HEK293 (cell line): ENCODE data around the gene ALG11.

ENCODE experiments used
- CTCF ChIA-PET: fragments of 350-600 bp; formaldehyde crosslinking; extraction: SDS; loops from one replicate; lab custom pipeline; 2021; ENCODE audit warnings: antibody characterized with exemption; lab: Yijun Ruan, JAX
- POLR2A ChIA-PET: fragments of 300-600 bp; formaldehyde crosslinking; extraction: SDS; loops from one replicate; lab custom pipeline; 2020; ENCODE audit warnings: antibody characterized with exemption, inconsistent platforms; lab: Yijun Ruan, JAX
- H3K27ac ChIP-seq: fragments of 200-500 bp; sonication (Bioruptor generic); 2 replicates; pipeline ENCODE4 v1.5.1; 2014; ENCODE audit warnings: low read depth, low read length, control low read depth, inconsistent platforms; ENCODE audit errors: extremely low read depth
- H3K36me3 ChIP-seq, 2 experiments: fragments of 200-500 bp in 1 of 2; sonication (Bioruptor generic) in 1 of 2; 1 replicate in 1 of 2; 2 replicates in 1 of 2; pipeline ENCODE4 v1.5.1; 2014 to 2017; ENCODE audit warnings: inconsistent platforms in 2 of 2, low read length in 2 of 2; ENCODE audit not compliant: control insufficient read depth in 2 of 2, insufficient read depth in 1 of 2
- H3K4me1 ChIP-seq: fragments of 200-500 bp; sonication (Bioruptor generic); 2 replicates; pipeline ENCODE4 v1.5.1; 2014; ENCODE audit warnings: mild to moderate bottlenecking, low read length, inconsistent platforms; ENCODE audit not compliant: control insufficient read depth, insufficient read depth
- H3K4me3 ChIP-seq: 2 replicates; pipeline ENCODE4 v1.5.1; 2011; ENCODE audit warnings: low read depth, mild to moderate bottlenecking, control low read depth, low read length, moderate library complexity
- H3K9me3 ChIP-seq: fragments of 200-500 bp; sonication (Bioruptor generic); 2 replicates; pipeline ENCODE4 v1.5.1; 2014; ENCODE audit warnings: low read depth, low read length, inconsistent platforms; ENCODE audit not compliant: control insufficient read depth, insufficient read depth
- GLI2 ChIP-seq: fragments of 450-650 bp; formaldehyde crosslinking; IDR thresholded peaks from 2 replicates; pipeline ENCODE4; 2017; ENCODE audit warnings: missing biosample characterization, missing genetic modification characterization, low read depth, borderline replicate concordance
- HOXD13 ChIP-seq: sonication (generic); formaldehyde crosslinking; IDR thresholded peaks from 2 replicates; pipeline ENCODE4 v1.8.0; 2022; ENCODE audit warnings: missing genetic modification reagents, borderline replicate concordance
- SALL2 ChIP-seq: fragments of 450-650 bp; formaldehyde crosslinking; IDR thresholded peaks from 2 replicates; pipeline ENCODE4 v1.5.0; 2017; ENCODE audit warnings: missing biosample characterization, mild to moderate bottlenecking, missing genetic modification characterization, borderline replicate concordance
- SCRT2 ChIP-seq: fragments of 450-650 bp; formaldehyde crosslinking; IDR thresholded peaks from 2 replicates; pipeline ENCODE4 v1.5.1; 2016; ENCODE audit warnings: missing biosample characterization, missing genetic modification characterization
- SP7 ChIP-seq: fragments of 450-650 bp; formaldehyde crosslinking; IDR thresholded peaks from 2 replicates; pipeline ENCODE4 v1.5.1; 2016; ENCODE audit warnings: missing biosample characterization, missing genetic modification characterization
- ZBTB11 ChIP-seq: fragments of 450-650 bp; formaldehyde crosslinking; conservative IDR thresholded peaks from 2 replicates; pipeline ENCODE4 v1.5.1; 2016; ENCODE audit warnings: low read depth, missing biosample characterization, missing genetic modification characterization
- ZBTB21 ChIP-seq: fragments of 450-650 bp; formaldehyde crosslinking; IDR thresholded peaks from 2 replicates; pipeline ENCODE4 v1.5.1; 2017; ENCODE audit warnings: missing biosample characterization, missing genetic modification characterization
- ZBTB6 ChIP-seq: fragments of 450-650 bp; formaldehyde crosslinking; IDR thresholded peaks from 2 replicates; pipeline ENCODE4 v1.5.1; 2017; ENCODE audit warnings: missing biosample characterization, missing genetic modification characterization
- ZFHX2 ChIP-seq: fragments of 450-650 bp; formaldehyde crosslinking; conservative IDR thresholded peaks from 2 replicates; pipeline ENCODE4 v1.5.1; 2016; ENCODE audit warnings: missing biosample characterization, missing genetic modification characterization
- ZFP69B ChIP-seq: fragments of 450-650 bp; formaldehyde crosslinking; IDR thresholded peaks from 2 replicates; pipeline ENCODE4 v1.5.1; 2016; ENCODE audit warnings: missing biosample characterization, missing genetic modification characterization
- ZNF221 ChIP-seq: fragments of 450-650 bp; formaldehyde crosslinking; IDR thresholded peaks from 2 replicates; pipeline ENCODE4 v1.5.1; 2017; ENCODE audit warnings: missing biosample characterization, missing genetic modification characterization, borderline replicate concordance
- ZNF292 ChIP-seq: fragments of 450-650 bp; formaldehyde crosslinking; IDR thresholded peaks from 2 replicates; pipeline ENCODE4 v1.5.1; 2016; ENCODE audit warnings: low read depth, missing biosample characterization, missing genetic modification characterization, borderline replicate concordance
- ZNF529 ChIP-seq: fragments of 450-650 bp; formaldehyde crosslinking; IDR thresholded peaks from 2 replicates; pipeline ENCODE4 v1.5.1; 2017; ENCODE audit warnings: missing genetic modification characterization, missing biosample characterization; ENCODE audit not compliant: insufficient replicate concordance
- ZNF530 ChIP-seq: fragments of 450-650 bp; formaldehyde crosslinking; IDR thresholded peaks from 2 replicates; pipeline ENCODE4 v1.5.1; 2016; ENCODE audit warnings: low read depth, missing biosample characterization, missing genetic modification characterization
- ZNF555 ChIP-seq: fragments of 450-650 bp; formaldehyde crosslinking; conservative IDR thresholded peaks from 2 replicates; pipeline ENCODE4 v1.5.1; 2017; ENCODE audit warnings: missing biosample characterization, mild to moderate bottlenecking, missing genetic modification characterization, inconsistent platforms
- ZNF580 ChIP-seq: fragments of 450-650 bp; formaldehyde crosslinking; IDR thresholded peaks from 2 replicates; pipeline ENCODE4 v1.5.1; 2016; ENCODE audit warnings: missing biosample characterization, missing genetic modification characterization
- ZNF629 ChIP-seq: fragments of 450-650 bp; formaldehyde crosslinking; IDR thresholded peaks from 2 replicates; pipeline ENCODE4 v1.5.1; 2017; ENCODE audit warnings: missing biosample characterization, missing genetic modification characterization
- ZNF660 ChIP-seq: fragments of 450-650 bp; IDR thresholded peaks from 2 replicates; pipeline ENCODE4 v1.5.1; 2018; ENCODE audit warnings: missing biosample characterization, mild to moderate bottlenecking, missing genetic modification characterization
- ZNF692 ChIP-seq: fragments of 450-650 bp; formaldehyde crosslinking; IDR thresholded peaks from 2 replicates; pipeline ENCODE4 v1.5.1; 2016; ENCODE audit warnings: missing biosample characterization, missing genetic modification characterization
- ZNF701 ChIP-seq: fragments of 450-650 bp; formaldehyde crosslinking; IDR thresholded peaks from 2 replicates; pipeline ENCODE4 v1.5.1; 2016; ENCODE audit warnings: missing biosample characterization, missing genetic modification characterization
- ZNF76 ChIP-seq: fragments of 450-650 bp; formaldehyde crosslinking; IDR thresholded peaks from 2 replicates; pipeline ENCODE4; 2016; ENCODE audit warnings: low read depth, missing biosample characterization, missing genetic modification characterization, borderline replicate concordance
- ZNF777 ChIP-seq: fragments of 450-650 bp; formaldehyde crosslinking; IDR thresholded peaks from 2 replicates; pipeline ENCODE4 v1.5.1; 2017; ENCODE audit warnings: missing biosample characterization, missing genetic modification characterization, borderline replicate concordance
- ZNF837 ChIP-seq: fragments of 450-650 bp; formaldehyde crosslinking; IDR thresholded peaks from 2 replicates; pipeline ENCODE4 v1.5.1; 2016; ENCODE audit warnings: missing biosample characterization, missing genetic modification characterization

The ALG11 gene

GRCh38 chr13:51974482-51974881 is 37.7 kb upstream of the ALG11 start (continued):
- TF ChIP-seq ZNF692 (no peak), ZNF580 (no peak)
- TF ChIP-seq, all 188 proteins: peak for 0

- no peaks in the 10 kb centered on the region for H3K9me3 ChIP-seq
- H3K27ac ChIP-seq = no peak overlapping the region
- CTCF ChIA-PET = interaction anchor here (0.6 kb wide), 1 partner anchor 145 kb away, joined by 3 read pairs; no protein-coding TSS in a partner anchor
- H3K36me3 ChIP-seq = peaks cover 0 to 3% of the 10 kb centered on the region in 2 experiments; a peak in 1 of 3 replicates
- no peak overlapping the region for H3K4me3 ChIP-seq
- POLR2A ChIA-PET = no interaction called here
- TF ChIP-seq SCRT2 (tag by site-specific recombination) = peak; percentile 67
- no peak for TF ChIP-seq ZBTB11 (tag by site-specific recombination)
- no peak for TF ChIP-seq ZNF292 (tag by site-specific recombination)
- no peak for TF ChIP-seq ZNF76 (tag by site-specific recombination)
- TF ChIP-seq ZNF629 = 0 out of 2 replicates have a peak, but pooled peaks have one; percentile 24
- TF ChIP-seq ZBTB21 = peak; percentile 27; the same call in 1 of the 2 replicates
- peaks cover 6% of the 10 kb centered on the region; the same call in 1 of the 2 replicates for H3K4me1 ChIP-seq
Measured at GRCh38 chr13:51976423-51976822, 35.8 kb upstream of the ALG11 start.

- POLR2A ChIA-PET = no interaction called here
- peaks cover 7% of the 10 kb centered on the region; the same call in 1 of the 2 replicates for H3K4me1 ChIP-seq
- TF ChIP-seq ZNF221 (tag by site-specific recombination) (no peak), SALL2 (no peak), GLI2 (tag by site-specific recombination) (no peak), ZFHX2 (tag by site-specific recombination) (no peak), ZFP69B (tag by site-specific recombination) (no peak), ZNF837 (no peak), SP7 (no peak), ZNF777 (tag by site-specific recombination) (no peak), ZNF529 (tag by site-specific recombination) (no peak), ZNF701 (tag by site-specific recombination) (no peak), ZBTB6 (tag by site-specific recombination) (no peak), ZNF530 (tag by site-specific recombination) (no peak), ZNF660 (tag by site-specific recombination) (no peak), ZNF555 (tag by site-specific recombination) (no peak), HOXD13 (CRISPR knock-in tag) (no peak)
- no peak overlapping the region for H3K4me3 ChIP-seq
- H3K36me3 ChIP-seq = peaks cover 0 to 3% of the 10 kb centered on the region in 2 experiments; a peak in 1 of 3 replicates
- CTCF ChIA-PET = interaction anchor here (0.6 kb wide), 1 partner anchor 145 kb away, joined by 3 read pairs; no protein-coding TSS in a partner anchor
- H3K9me3 ChIP-seq = no peaks in the 10 kb centered on the region
- H3K27ac ChIP-seq = no peak overlapping the region
Measured at GRCh38 chr13:51976890-51977289, 35.3 kb upstream of the ALG11 start.
